Loucy (cell line): ENCODE data around the gene FOXF1.

Source experiments
- EZH2phosphoT487 ChIP-seq: fragments of 200-600 bp; IDR thresholded peaks from 2 replicates; pipeline ENCODE4 v1.6.1; 2018; ENCODE audit warnings: antibody characterized with exemption, mild to moderate bottlenecking, moderate library complexity, borderline replicate concordance
- TF ChIP-seq, protein P1 (sequence below): fragments of 200-600 bp; sonication (generic); conservative IDR thresholded peaks from 2 replicates; pipeline ENCODE4 v1.5.1; 2014; ENCODE audit warnings: mild to moderate bottlenecking, antibody characterized with exemption, low read length

DNA sequence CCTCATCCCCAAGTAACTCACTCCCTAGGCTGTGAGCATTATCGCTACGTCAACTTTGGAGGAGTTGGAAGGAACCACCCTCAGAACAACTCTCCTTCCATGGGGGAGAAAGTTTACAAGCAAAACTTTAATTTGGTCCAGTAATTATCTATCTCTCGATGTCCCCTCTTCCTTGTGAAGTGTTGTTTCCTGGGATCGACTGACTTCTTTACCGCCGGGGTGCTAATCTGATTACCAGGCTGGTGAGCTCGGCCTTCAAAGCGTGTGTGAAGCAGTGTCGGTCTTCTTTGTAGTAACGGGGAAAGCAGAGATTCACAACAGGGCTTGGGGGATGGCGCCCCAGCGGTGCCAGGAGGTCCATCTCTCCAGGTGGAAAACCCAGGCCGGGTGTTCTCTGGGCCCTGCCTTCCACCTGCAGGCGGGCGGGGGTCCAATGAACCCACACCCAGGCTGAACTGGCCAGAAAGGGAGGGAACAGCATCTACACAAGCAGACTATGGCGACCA, 14.5 kb upstream of the FOXF1 start:
- TF ChIP-seq, protein P1, sequence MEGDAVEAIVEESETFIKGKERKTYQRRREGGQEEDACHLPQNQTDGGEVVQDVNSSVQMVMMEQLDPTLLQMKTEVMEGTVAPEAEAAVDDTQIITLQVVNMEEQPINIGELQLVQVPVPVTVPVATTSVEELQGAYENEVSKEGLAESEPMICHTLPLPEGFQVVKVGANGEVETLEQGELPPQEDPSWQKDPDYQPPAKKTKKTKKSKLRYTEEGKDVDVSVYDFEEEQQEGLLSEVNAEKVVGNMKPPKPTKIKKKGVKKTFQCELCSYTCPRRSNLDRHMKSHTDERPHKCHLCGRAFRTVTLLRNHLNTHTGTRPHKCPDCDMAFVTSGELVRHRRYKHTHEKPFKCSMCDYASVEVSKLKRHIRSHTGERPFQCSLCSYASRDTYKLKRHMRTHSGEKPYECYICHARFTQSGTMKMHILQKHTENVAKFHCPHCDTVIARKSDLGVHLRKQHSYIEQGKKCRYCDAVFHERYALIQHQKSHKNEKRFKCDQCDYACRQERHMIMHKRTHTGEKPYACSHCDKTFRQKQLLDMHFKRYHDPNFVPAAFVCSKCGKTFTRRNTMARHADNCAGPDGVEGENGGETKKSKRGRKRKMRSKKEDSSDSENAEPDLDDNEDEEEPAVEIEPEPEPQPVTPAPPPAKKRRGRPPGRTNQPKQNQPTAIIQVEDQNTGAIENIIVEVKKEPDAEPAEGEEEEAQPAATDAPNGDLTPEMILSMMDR: no peak
- TF ChIP-seq EZH2phosphoT487: no peak
